SK-N-SH (cell line): ENCODE results near the gene VPREB1. TPM values are rescaled to one million over a fixed set of nuclear protein-coding genes. Genes with fewer than 3 reads are reported as not detected.

ENCODE experiments used
- CTCF ChIA-PET: fragments of 300-600, 350-600 bp; formaldehyde crosslinking; extraction: SDS; loops from one replicate; lab custom pipeline; 2021; lab: Yijun Ruan, JAX
- POLR2A ChIA-PET: fragments of 350-600 bp; sonication (Branson Sonifier 250); formaldehyde crosslinking; extraction: SDS; loops from one replicate; lab custom pipeline; 2020; ENCODE audit warnings: antibody characterized with exemption, inconsistent platforms; lab: Yijun Ruan, JAX
- DNase-seq: peaks from one replicate; pipeline ENCODE4 v3.0.0; 2012
- H2AFZ ChIP-seq: fragments of 200-600 bp; sonication (generic); 2 replicates; pipeline ENCODE4 v1.8.1; 2016; ENCODE audit warnings: antibody characterized with exemption, mild to moderate bottlenecking, low read depth
- H3F3A ChIP-seq: fragments of 200-600 bp; sonication (generic); replicated peaks from 2 replicates; pipeline ENCODE3; 2016; ENCODE audit warnings: antibody characterized with exemption, mild to moderate bottlenecking; ENCODE audit not compliant: insufficient read depth
- H3K27ac ChIP-seq, 2 experiments: fragments of 200-500 bp in 1 of 2; fragments of 200-600 bp in 1 of 2; sonication (Bioruptor generic) in 1 of 2; sonication (generic), shearing (Covaris generic) in 1 of 2; 2 replicates each; pipeline versions ENCODE4 v1.5.1 to v1.6.1; 2014 to 2016; ENCODE audit warnings: low read depth in 2 of 2, inconsistent platforms in 1 of 2, low read length in 1 of 2, mild to moderate bottlenecking in 1 of 2, mixed read lengths in 1 of 2
- H3K27me3 ChIP-seq: fragments of 200-600 bp; sonication (generic), shearing (Covaris generic); 2 replicates; pipeline ENCODE4 v1.6.1; 2016; ENCODE audit warnings: mixed run types; ENCODE audit not compliant: insufficient read depth
- H3K36me3 ChIP-seq, 2 experiments: fragments of 200-500 bp in 1 of 2; fragments of 200-600 bp in 1 of 2; sonication (Bioruptor generic) in 1 of 2; sonication (generic) in 1 of 2; replicated peaks in 1 of 2; 2 replicates each; pipeline versions ENCODE3 to v1.5.1; 2014 to 2016; ENCODE audit warnings: low read length in 1 of 2, mild to moderate bottlenecking in 1 of 2; ENCODE audit not compliant: insufficient read depth in 2 of 2, control insufficient read depth in 1 of 2
- H3K4me1 ChIP-seq, 2 experiments: fragments of 200-500 bp in 1 of 2; fragments of 200-600 bp in 1 of 2; sonication (Bioruptor generic) in 1 of 2; sonication (generic), shearing (Covaris generic) in 1 of 2; 2 replicates each; pipeline versions ENCODE4 v1.5.1 to v1.6.1; 2014 to 2016; ENCODE audit warnings: low read depth in 1 of 2, low read length in 1 of 2, mixed run types in 1 of 2; ENCODE audit not compliant: insufficient read depth in 2 of 2, control insufficient read depth in 1 of 2
- H3K4me2 ChIP-seq: fragments of 200-600 bp; sonication (generic), shearing (Covaris generic); 2 replicates; pipeline ENCODE4 v1.6.1; 2017; ENCODE audit warnings: mixed run types
- H3K4me3 ChIP-seq, 2 experiments: fragments of 200-500 bp in 1 of 2; fragments of 200-600 bp in 1 of 2; sonication (Bioruptor generic) in 1 of 2; sonication (generic), shearing (Covaris generic) in 1 of 2; 2 replicates each; pipeline versions ENCODE4 v1.5.1 to v1.8.1; 2014 to 2016; ENCODE audit warnings: low read depth in 2 of 2, inconsistent platforms in 1 of 2, low read length in 1 of 2, mild to moderate bottlenecking in 1 of 2, mixed read lengths in 1 of 2, moderate library complexity in 1 of 2
- H3K79me2 ChIP-seq: fragments of 200-600 bp; sonication (generic); 2 replicates; pipeline ENCODE4 v1.8.1; 2017; ENCODE audit warnings: mild to moderate bottlenecking; ENCODE audit not compliant: insufficient read depth
- H3K9ac ChIP-seq: fragments of 200-600 bp; sonication (generic); 2 replicates; pipeline ENCODE4 v1.6.1; 2017; ENCODE audit warnings: mixed run types
- H3K9me2 ChIP-seq: fragments of 200-600 bp; sonication (generic); 2 replicates; pipeline ENCODE4 v1.6.1; 2017; ENCODE audit warnings: mixed run types
- H3K9me3 ChIP-seq: fragments of 200-600 bp; sonication (generic); 2 replicates; pipeline ENCODE4 v1.6.1; 2017; ENCODE audit warnings: mixed run types, mild to moderate bottlenecking, moderate library complexity
- H4K20me1 ChIP-seq: fragments of 200-600 bp; sonication (generic); 2 replicates; pipeline ENCODE4 v1.6.1; 2017; ENCODE audit warnings: mild to moderate bottlenecking, mixed run types; ENCODE audit not compliant: insufficient read depth
- CTCF ChIP-seq: fragments of 200-600 bp; sonication (generic); IDR thresholded peaks from 2 replicates; pipeline ENCODE4 v1.6.1; 2017; ENCODE audit warnings: antibody characterized with exemption, mild to moderate bottlenecking, moderate library complexity
- FOXJ3 ChIP-seq: sonication (generic); formaldehyde crosslinking; IDR thresholded peaks from 2 replicates; pipeline ENCODE4 v1.5.1; 2020; ENCODE audit warnings: mild to moderate bottlenecking, missing genetic modification reagents
- GATA2 ChIP-seq: sonication (generic); formaldehyde crosslinking; IDR thresholded peaks from 2 replicates; pipeline ENCODE4 v1.5.0; 2020; ENCODE audit warnings: mild to moderate bottlenecking, missing genetic modification reagents
- IRF3 ChIP-seq: fragments of 150-350 bp; IDR thresholded peaks from 2 replicates; pipeline ENCODE4 v1.6.1; 2016; ENCODE audit warnings: mild to moderate bottlenecking, low read depth, low read length
- JUND ChIP-seq: IDR thresholded peaks from 2 replicates; pipeline ENCODE4 v1.4.0; 2012
- MEF2A ChIP-seq: IDR thresholded peaks from 2 replicates; pipeline ENCODE4 v1.4.0; 2012; ENCODE audit warnings: low read depth, borderline replicate concordance
- MXI1 ChIP-seq: IDR thresholded peaks from 2 replicates; pipeline ENCODE4 v1.6.1; 2012; ENCODE audit warnings: mild to moderate bottlenecking, low read depth, low read length, improper control_type of control experiment
- NFIC ChIP-seq: IDR thresholded peaks from 2 replicates; pipeline ENCODE4 v1.4.0; 2012; ENCODE audit warnings: borderline replicate concordance
- RCOR1 ChIP-seq: fragments of 150-350 bp; IDR thresholded peaks from 2 replicates; pipeline ENCODE4 v1.6.1; 2017; ENCODE audit warnings: antibody characterized with exemption, low read length
- TAF1 ChIP-seq: IDR thresholded peaks from 2 replicates; pipeline ENCODE4 v1.6.1; 2012; ENCODE audit warnings: low read depth, mild to moderate bottlenecking, low read length, moderate library complexity, borderline replicate concordance
- TEAD4 ChIP-seq: IDR thresholded peaks from 2 replicates; pipeline ENCODE4 v1.4.0; 2012; ENCODE audit warnings: mild to moderate bottlenecking, borderline replicate concordance; ENCODE audit not compliant: insufficient read depth
- USF2 ChIP-seq: fragments of 150-350 bp; IDR thresholded peaks from 2 replicates; pipeline ENCODE4 v1.6.1; 2017; ENCODE audit warnings: antibody characterized with exemption, low read length, low read depth, borderline replicate concordance
- YY1 ChIP-seq: IDR thresholded peaks from 2 replicates; pipeline ENCODE4 v1.4.0; 2012; ENCODE audit warnings: low read depth, mild to moderate bottlenecking
- WGBS: methylation state at CpG from one replicate; pipeline ENCODE4 v1.1.6; 2017; ENCODE audit warnings: low lambda C conversion rate; 5-methylcytosine and 5-hydroxymethylcytosine counted together
- polyA plus RNA-seq, 3 experiments: library from polyadenylated mRNA; depleted of rRNA; stranded (reverse); fragments of >200 nt; gene quantifications; 2 replicates each; pipeline ENCODE4 v1.2.3, GENCODE V29; 2012
- TF ChIP-seq, protein P1 (sequence below): IDR thresholded peaks from 2 replicates; pipeline ENCODE4 v1.4.0; 2012; ENCODE audit warnings: low read depth, borderline replicate concordance
- TF ChIP-seq, protein P2 (sequence below): IDR thresholded peaks from 2 replicates; pipeline ENCODE4 v1.4.0; 2012; ENCODE audit warnings: low read depth
- TF ChIP-seq, protein P3 (sequence below): IDR thresholded peaks from 2 replicates; pipeline ENCODE4 v1.6.1; 2012; ENCODE audit warnings: mild to moderate bottlenecking, low read depth, low read length, moderate library complexity

The VPREB1 gene
- polyA plus RNA-seq, 1 of the 3 experiments (the other 2 are of a cell fraction), result not detected

- H3K27me3 ChIP-seq, result 0 out of 2 replicates have a peak, but pooled peaks cover 6% of the 10 kb centered on the region
- H3K4me1 ChIP-seq, result no peaks in the 10 kb centered on the region
- no peak overlapping the region for H3K9ac ChIP-seq
- TF ChIP-seq JUND (no peak), NFIC (no peak), TEAD4 (no peak), CTCF (no peak), IRF3 (no peak), GATA2 (no peak), FOXJ3 (CRISPR knock-in tag) (no peak), RCOR1 (no peak), USF2 (no peak), TAF1 (no peak), MEF2A (no peak), MXI1 (no peak), YY1 (no peak)
- TF ChIP-seq, protein P1, sequence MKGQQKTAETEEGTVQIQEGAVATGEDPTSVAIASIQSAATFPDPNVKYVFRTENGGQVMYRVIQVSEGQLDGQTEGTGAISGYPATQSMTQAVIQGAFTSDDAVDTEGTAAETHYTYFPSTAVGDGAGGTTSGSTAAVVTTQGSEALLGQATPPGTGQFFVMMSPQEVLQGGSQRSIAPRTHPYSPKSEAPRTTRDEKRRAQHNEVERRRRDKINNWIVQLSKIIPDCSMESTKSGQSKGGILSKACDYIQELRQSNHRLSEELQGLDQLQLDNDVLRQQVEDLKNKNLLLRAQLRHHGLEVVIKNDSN, result no peak
- TF ChIP-seq, protein P2, sequence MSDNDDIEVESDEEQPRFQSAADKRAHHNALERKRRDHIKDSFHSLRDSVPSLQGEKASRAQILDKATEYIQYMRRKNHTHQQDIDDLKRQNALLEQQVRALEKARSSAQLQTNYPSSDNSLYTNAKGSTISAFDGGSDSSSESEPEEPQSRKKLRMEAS, result no peak
- TF ChIP-seq, protein P3, sequence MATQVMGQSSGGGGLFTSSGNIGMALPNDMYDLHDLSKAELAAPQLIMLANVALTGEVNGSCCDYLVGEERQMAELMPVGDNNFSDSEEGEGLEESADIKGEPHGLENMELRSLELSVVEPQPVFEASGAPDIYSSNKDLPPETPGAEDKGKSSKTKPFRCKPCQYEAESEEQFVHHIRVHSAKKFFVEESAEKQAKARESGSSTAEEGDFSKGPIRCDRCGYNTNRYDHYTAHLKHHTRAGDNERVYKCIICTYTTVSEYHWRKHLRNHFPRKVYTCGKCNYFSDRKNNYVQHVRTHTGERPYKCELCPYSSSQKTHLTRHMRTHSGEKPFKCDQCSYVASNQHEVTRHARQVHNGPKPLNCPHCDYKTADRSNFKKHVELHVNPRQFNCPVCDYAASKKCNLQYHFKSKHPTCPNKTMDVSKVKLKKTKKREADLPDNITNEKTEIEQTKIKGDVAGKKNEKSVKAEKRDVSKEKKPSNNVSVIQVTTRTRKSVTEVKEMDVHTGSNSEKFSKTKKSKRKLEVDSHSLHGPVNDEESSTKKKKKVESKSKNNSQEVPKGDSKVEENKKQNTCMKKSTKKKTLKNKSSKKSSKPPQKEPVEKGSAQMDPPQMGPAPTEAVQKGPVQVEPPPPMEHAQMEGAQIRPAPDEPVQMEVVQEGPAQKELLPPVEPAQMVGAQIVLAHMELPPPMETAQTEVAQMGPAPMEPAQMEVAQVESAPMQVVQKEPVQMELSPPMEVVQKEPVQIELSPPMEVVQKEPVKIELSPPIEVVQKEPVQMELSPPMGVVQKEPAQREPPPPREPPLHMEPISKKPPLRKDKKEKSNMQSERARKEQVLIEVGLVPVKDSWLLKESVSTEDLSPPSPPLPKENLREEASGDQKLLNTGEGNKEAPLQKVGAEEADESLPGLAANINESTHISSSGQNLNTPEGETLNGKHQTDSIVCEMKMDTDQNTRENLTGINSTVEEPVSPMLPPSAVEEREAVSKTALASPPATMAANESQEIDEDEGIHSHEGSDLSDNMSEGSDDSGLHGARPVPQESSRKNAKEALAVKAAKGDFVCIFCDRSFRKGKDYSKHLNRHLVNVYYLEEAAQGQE, result no peak
- POLR2A ChIA-PET, result no interaction called here
- no peaks in the 10 kb centered on the region for H3K79me2 ChIP-seq
- no peaks in the 10 kb centered on the region for H3K9me2 ChIP-seq
- no peaks in the 10 kb centered on the region for H3K9me3 ChIP-seq
- no peak overlapping the region for H2AFZ ChIP-seq
- 49% methylated on average over 5 of the region's 5 CpGs for WGBS
- H3K36me3 ChIP-seq, result no peaks in the 10 kb centered on the region
- H4K20me1 ChIP-seq, result no peaks in the 10 kb centered on the region
- H3K4me2 ChIP-seq, result no peak overlapping the region
- no peak overlapping the region for H3K27ac ChIP-seq
- DNase-seq, result no peak
- CTCF ChIA-PET, result interaction anchor here (0.8 to 7.8 kb wide), 4 partner anchors 9 to 207 kb away, joined by 3 to 55 read pairs (median 5); no protein-coding TSS in a partner anchor
- no peaks in the 10 kb centered on the region for H3F3A ChIP-seq
- no peak overlapping the region for H3K4me3 ChIP-seq
Measured at GRCh38 chr22:22215659-22216449, 28.7 kb upstream of the VPREB1 start.
